ENCODE measurements around the gene SLC38A9. TPM values are rescaled to one million over a fixed set of nuclear protein-coding genes. Genes with fewer than 3 reads are reported as not detected.
"Not testable (repeated sequence)": the region's sequence is repeated elsewhere in the genome, so short reads cannot be mapped to it uniquely, and the experiment has no call there.

The SLC38A9 gene
- polyA plus RNA-seq, 1 experiment: 12.5 TPM

DNA sequence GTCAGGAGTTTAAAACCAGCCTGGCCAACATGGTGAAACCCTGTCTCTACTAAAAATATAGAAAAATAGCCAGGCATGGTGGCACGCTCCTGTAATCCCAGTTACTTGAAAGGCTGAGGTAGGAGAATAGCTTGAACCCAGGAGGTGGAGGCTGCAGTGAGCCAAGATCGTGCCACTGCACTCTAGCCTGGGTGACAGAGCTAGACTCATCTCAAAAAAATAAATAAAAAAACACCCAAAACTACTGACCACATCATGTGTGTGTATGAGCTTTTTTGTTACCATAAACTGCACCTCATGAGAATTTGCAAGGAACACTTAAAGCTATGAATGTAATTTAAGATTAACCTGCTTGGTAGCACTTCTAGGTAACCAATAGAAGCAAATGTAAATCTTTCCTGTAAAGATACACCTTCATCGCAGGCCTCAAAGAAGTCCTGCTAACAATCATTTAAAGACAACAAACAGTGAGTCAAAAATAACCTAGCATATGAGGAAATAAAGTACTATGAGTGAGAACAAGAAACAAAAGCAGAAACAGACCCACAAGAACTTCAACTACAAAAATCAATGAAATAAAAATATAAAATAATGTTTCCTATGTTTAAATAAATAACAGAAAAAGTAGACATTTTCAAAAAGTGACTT lies 13.0 kb downstream of the SLC38A9 start:
- TF ChIP-seq, protein P1, sequence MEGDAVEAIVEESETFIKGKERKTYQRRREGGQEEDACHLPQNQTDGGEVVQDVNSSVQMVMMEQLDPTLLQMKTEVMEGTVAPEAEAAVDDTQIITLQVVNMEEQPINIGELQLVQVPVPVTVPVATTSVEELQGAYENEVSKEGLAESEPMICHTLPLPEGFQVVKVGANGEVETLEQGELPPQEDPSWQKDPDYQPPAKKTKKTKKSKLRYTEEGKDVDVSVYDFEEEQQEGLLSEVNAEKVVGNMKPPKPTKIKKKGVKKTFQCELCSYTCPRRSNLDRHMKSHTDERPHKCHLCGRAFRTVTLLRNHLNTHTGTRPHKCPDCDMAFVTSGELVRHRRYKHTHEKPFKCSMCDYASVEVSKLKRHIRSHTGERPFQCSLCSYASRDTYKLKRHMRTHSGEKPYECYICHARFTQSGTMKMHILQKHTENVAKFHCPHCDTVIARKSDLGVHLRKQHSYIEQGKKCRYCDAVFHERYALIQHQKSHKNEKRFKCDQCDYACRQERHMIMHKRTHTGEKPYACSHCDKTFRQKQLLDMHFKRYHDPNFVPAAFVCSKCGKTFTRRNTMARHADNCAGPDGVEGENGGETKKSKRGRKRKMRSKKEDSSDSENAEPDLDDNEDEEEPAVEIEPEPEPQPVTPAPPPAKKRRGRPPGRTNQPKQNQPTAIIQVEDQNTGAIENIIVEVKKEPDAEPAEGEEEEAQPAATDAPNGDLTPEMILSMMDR (IDR thresholded peaks at IDR 0.05; ENCODE audit: insufficient read depth, low read depth, low read length): no peak
- H3K4me3 ChIP-seq (ENCODE audit: low read depth, low read length): no peak overlapping the region
- DNase-seq (ENCODE audit: low read depth): no peak
- no peaks in the 10 kb centered on the region for H3K36me3 ChIP-seq (ENCODE audit: control insufficient read depth, insufficient read depth, low read length)
- no peaks in the 10 kb centered on the region for H3K27me3 ChIP-seq (ENCODE audit: control insufficient read depth, insufficient read depth, low read length)
- ChIA-PET POLR2A (no interaction called here), CTCF (interaction anchor here (0.7 kb wide), 1 partner anchor 10 kb away, joined by 4 read pairs; no protein-coding TSS in a partner anchor)

DNA sequence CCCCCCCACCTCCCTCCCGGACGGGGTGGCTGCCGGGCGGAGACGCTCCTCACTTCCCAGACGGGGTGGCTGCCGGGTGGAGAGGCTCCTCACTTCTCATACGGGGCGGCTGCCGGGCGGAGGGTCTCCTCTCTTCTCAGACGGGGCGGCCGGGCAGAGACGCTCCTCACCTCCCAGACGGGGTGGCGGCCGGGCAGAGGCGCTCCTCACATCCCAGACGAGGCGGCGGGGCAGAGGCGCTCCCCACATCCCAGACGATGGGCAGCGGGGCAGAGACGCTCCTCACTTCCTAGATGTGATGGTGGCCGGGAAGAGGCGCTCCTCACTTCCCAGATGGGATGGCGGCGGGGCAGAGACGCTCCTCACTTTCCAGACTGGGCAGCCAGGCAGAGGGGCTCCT lies 15.4 kb downstream of the SLC38A9 start:
- DNase-seq (ENCODE audit: low read depth); H3K36me3 ChIP-seq (ENCODE audit: control insufficient read depth, insufficient read depth, low read length); CTCF ChIA-PET; H3K27me3 ChIP-seq (ENCODE audit: control insufficient read depth, insufficient read depth, low read length); POLR2A ChIA-PET; H3K4me3 ChIP-seq (ENCODE audit: low read depth, low read length): not testable (repeated sequence)

DNA sequence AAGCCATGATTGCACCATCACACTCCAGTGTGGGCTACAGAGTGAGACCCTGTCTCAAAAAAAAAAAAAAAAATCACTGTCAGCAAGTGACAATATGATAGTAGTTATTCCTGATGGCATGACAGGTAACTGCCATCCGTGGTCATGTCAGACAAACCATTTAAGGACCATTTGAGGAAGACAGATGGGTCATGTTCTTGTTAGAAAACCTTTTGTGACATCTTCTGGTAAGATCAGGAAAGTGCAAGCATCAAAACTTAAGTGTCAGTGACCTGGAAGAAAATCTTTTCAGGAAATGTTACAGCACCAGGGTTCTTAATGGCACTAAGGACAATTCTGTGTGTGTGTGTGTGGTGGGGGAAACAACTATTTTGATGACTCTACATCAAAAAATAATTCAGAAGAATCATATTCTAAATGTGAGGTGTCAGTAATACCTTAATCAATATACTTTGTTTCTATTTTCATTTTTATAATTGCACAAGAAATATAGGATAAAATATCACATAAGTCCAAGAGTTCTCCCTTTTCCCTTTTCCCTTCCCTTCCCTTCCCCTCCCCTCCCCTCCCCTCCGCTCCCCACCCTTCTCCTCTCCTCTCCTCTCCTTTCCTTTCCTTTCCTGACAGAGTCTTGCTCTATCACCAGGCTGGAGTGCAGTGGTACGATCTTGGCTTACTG lies 17.8 kb downstream of the SLC38A9 start:
- no peaks in the 10 kb centered on the region for H3K27me3 ChIP-seq (ENCODE audit: control insufficient read depth, insufficient read depth, low read length)
- POLR2A ChIA-PET: no interaction called here
- TF ChIP-seq, protein P1 (IDR thresholded peaks at IDR 0.05; ENCODE audit: insufficient read depth, low read depth, low read length): peak; percentile 47
- H3K4me3 ChIP-seq (ENCODE audit: low read depth, low read length): no peak overlapping the region
- CTCF ChIA-PET: interaction anchor here (1.1 to 5.0 kb wide), 2 partner anchors 275 to 290 kb away, joined by 5 to 53 read pairs; no protein-coding TSS in a partner anchor
- no peak for DNase-seq (ENCODE audit: low read depth)
- H3K36me3 ChIP-seq (ENCODE audit: control insufficient read depth, insufficient read depth, low read length): no peaks in the 10 kb centered on the region

DNA sequence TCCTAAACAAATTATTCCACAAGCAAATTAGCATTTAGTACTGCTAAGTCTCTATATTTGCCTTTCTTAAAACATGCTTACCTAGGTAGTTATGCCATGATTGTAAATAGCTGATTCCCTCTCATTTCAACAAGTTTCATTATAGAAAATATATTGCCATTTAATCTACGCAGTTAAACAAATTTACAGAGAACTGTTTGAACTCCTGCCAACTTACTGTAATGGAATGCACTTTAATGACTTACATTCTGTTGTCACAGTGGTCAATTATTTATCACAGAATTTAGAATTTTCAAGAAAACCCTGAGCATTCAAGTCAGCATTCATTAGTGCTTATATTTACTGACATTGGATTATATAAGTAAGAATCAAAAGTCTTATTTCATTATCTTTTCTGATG lies 19.6 kb downstream of the SLC38A9 start:
- Histone ChIP-seq H3K27me3 (ENCODE audit: control insufficient read depth, insufficient read depth, low read length) (no peaks in the 10 kb centered on the region), H3K4me3 (ENCODE audit: low read depth, low read length) (no peak overlapping the region), H3K36me3 (ENCODE audit: control insufficient read depth, insufficient read depth, low read length) (no peaks in the 10 kb centered on the region; the same call in 1 of the 2 replicates)
- TF ChIP-seq, protein P1 (IDR thresholded peaks at IDR 0.05; ENCODE audit: insufficient read depth, low read depth, low read length): no peak
- POLR2A ChIA-PET: interaction anchor here (0.6 kb wide), 1 partner anchor 253 kb away, joined by 3 read pairs; no protein-coding TSS in a partner anchor
- no peak for DNase-seq (ENCODE audit: low read depth)
- CTCF ChIA-PET: interaction anchor here (0.6 to 5.0 kb wide), 23 partner anchors 9 to 375 kb away, joined by 3 to 53 read pairs (median 4); partner anchors contain the start of gene PLPP1

DNA sequence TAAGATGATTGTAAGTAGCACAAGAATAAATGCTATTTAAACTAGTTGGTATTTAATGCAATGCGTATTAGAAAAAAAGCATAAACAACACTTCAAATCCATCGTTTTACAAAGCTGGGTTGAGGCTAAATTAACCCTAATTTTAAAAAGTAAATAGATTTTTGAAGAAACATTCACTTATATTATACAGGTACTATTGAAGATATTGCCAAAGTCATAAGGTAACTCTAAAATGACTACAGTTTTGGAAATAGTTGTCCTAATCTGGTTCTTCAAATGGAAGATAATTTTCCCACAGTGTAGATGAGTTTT lies 20.1 kb downstream of the SLC38A9 start:
- TF ChIP-seq, protein P1 (IDR thresholded peaks at IDR 0.05; ENCODE audit: insufficient read depth, low read depth, low read length): no peak
- ChIA-PET POLR2A (interaction anchor here (0.6 kb wide), 1 partner anchor 253 kb away, joined by 3 read pairs; no protein-coding TSS in a partner anchor), CTCF (interaction anchor here (0.6 to 5.0 kb wide), 26 partner anchors 9 to 375 kb away, joined by 3 to 53 read pairs (median 4); partner anchors contain the start of gene PLPP1)
- H3K27me3 ChIP-seq (ENCODE audit: control insufficient read depth, insufficient read depth, low read length): no peaks in the 10 kb centered on the region
- DNase-seq (ENCODE audit: low read depth): no peak
- H3K4me3 ChIP-seq (ENCODE audit: low read depth, low read length): no peak overlapping the region
- no peaks in the 10 kb centered on the region; the same call in 1 of the 2 replicates for H3K36me3 ChIP-seq (ENCODE audit: control insufficient read depth, insufficient read depth, low read length)
